HL-60 (cell line): ENCODE measurements around the gene ANGPTL3.

Source experiments
- DNase-seq, 2 experiments: peaks; one replicate each; pipeline ENCODE4 v3.0.0-alpha.2; 2010 to 2020; ENCODE audit warnings: low read depth in 1 of 2, low spot score in 1 of 2
- H3K27ac ChIP-seq: fragments of 250-450 bp; sonication (Bioruptor Pico); replicated peaks from 2 replicates; pipeline ENCODE4 v1.5.1; 2020; ENCODE audit warnings: mild to moderate bottlenecking, moderate library complexity
- H3K27me3 ChIP-seq: fragments of 250-450 bp; sonication (Bioruptor Pico); 2 replicates; pipeline ENCODE4 v1.5.1; 2021; ENCODE audit warnings: mild to moderate bottlenecking, moderate library complexity; ENCODE audit not compliant: insufficient read depth, poor library complexity, severe bottlenecking
- H3K4me3 ChIP-seq: replicated peaks from 2 replicates; pipeline ENCODE4 v1.5.1; 2011; ENCODE audit warnings: mild to moderate bottlenecking, control low read depth, low read length; ENCODE audit not compliant: insufficient read depth
- GABPA ChIP-seq: IDR thresholded peaks from 2 replicates; pipeline ENCODE4 v1.6.1; 2012; ENCODE audit warnings: low read depth
- POLR2AphosphoS5 ChIP-seq: IDR thresholded peaks from 2 replicates; pipeline ENCODE4 v1.6.1; 2012; ENCODE audit warnings: low read depth
- SPI1 ChIP-seq: IDR thresholded peaks from 2 replicates; pipeline ENCODE4 v1.6.1; 2012; ENCODE audit warnings: low read depth, mild to moderate bottlenecking, borderline replicate concordance
- TF ChIP-seq, protein P1 (sequence below): IDR thresholded peaks from one replicate; pipeline ENCODE4 v1.5.1; 2011; ENCODE audit warnings: low read length, control low read depth, inconsistent platforms; ENCODE audit not compliant: insufficient read depth
- TF ChIP-seq, protein P2 (sequence below): IDR thresholded peaks from 2 replicates; pipeline ENCODE4 v1.6.1; 2012; ENCODE audit warnings: low read depth; ENCODE audit not compliant: insufficient replicate concordance

ANGPTL3 gene

DNA sequence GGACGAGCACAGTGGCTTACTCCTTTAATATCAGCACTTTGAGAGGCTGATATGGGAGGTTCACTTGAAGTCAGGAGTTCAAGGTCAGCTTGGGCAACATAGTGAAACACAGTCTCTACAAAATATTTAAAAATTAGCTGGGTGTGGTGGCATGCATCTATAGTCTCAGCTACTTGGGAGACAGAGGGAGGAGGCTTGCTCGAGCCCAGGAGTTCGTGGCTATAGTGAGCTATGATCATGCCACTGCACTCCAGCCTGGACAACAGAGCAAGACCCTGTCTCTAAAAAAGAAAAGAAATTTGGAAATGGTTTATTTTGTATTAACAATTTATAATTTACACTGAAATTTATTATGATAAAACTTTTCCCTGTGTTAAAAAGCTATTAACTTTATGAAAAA is 1.7 kb upstream of the ANGPTL3 start:
- H3K27ac ChIP-seq = no peak overlapping the region
- no peak overlapping the region for H3K4me3 ChIP-seq
- no peak for TF ChIP-seq POLR2AphosphoS5
- TF ChIP-seq, protein P1, sequence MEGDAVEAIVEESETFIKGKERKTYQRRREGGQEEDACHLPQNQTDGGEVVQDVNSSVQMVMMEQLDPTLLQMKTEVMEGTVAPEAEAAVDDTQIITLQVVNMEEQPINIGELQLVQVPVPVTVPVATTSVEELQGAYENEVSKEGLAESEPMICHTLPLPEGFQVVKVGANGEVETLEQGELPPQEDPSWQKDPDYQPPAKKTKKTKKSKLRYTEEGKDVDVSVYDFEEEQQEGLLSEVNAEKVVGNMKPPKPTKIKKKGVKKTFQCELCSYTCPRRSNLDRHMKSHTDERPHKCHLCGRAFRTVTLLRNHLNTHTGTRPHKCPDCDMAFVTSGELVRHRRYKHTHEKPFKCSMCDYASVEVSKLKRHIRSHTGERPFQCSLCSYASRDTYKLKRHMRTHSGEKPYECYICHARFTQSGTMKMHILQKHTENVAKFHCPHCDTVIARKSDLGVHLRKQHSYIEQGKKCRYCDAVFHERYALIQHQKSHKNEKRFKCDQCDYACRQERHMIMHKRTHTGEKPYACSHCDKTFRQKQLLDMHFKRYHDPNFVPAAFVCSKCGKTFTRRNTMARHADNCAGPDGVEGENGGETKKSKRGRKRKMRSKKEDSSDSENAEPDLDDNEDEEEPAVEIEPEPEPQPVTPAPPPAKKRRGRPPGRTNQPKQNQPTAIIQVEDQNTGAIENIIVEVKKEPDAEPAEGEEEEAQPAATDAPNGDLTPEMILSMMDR = no peak
- no peak for TF ChIP-seq SPI1
- TF ChIP-seq, protein P2, sequence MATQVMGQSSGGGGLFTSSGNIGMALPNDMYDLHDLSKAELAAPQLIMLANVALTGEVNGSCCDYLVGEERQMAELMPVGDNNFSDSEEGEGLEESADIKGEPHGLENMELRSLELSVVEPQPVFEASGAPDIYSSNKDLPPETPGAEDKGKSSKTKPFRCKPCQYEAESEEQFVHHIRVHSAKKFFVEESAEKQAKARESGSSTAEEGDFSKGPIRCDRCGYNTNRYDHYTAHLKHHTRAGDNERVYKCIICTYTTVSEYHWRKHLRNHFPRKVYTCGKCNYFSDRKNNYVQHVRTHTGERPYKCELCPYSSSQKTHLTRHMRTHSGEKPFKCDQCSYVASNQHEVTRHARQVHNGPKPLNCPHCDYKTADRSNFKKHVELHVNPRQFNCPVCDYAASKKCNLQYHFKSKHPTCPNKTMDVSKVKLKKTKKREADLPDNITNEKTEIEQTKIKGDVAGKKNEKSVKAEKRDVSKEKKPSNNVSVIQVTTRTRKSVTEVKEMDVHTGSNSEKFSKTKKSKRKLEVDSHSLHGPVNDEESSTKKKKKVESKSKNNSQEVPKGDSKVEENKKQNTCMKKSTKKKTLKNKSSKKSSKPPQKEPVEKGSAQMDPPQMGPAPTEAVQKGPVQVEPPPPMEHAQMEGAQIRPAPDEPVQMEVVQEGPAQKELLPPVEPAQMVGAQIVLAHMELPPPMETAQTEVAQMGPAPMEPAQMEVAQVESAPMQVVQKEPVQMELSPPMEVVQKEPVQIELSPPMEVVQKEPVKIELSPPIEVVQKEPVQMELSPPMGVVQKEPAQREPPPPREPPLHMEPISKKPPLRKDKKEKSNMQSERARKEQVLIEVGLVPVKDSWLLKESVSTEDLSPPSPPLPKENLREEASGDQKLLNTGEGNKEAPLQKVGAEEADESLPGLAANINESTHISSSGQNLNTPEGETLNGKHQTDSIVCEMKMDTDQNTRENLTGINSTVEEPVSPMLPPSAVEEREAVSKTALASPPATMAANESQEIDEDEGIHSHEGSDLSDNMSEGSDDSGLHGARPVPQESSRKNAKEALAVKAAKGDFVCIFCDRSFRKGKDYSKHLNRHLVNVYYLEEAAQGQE = no peak
- TF ChIP-seq GABPA = no peak
- no peaks in the 10 kb centered on the region for H3K27me3 ChIP-seq
- DNase-seq = no peak

GRCh38 chr1:62599044-62599443 is 1.7 kb downstream of the ANGPTL3 start:
- DNase-seq = no peak
- Histone ChIP-seq H3K4me3 (no peak overlapping the region), H3K27me3 (no peaks in the 10 kb centered on the region), H3K27ac (no peak overlapping the region)
- TF ChIP-seq SPI1 (no peak), POLR2AphosphoS5 (no peak), GABPA (no peak)
- TF ChIP-seq, protein P2 = no peak
- TF ChIP-seq, protein P1 = no peak

DNA sequence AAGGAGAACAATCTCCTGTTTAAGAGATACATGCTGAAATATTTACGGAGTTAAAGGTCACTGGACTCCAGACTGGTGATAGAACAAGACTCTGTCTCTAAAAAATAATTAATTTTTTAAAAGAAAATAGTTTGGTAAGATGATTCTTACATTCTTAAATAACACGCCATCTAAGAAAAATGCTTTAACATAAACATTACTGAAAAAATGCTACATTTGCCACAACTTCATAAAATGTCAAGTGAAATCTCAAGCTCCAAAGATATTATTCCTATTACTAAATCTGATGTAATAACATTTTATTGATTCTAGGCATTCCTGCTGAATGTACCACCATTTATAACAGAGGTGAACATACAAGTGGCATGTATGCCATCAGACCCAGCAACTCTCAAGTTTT is 4.1 kb downstream of the ANGPTL3 start:
- no peak overlapping the region for H3K4me3 ChIP-seq
- DNase-seq = no peak
- no peaks in the 10 kb centered on the region for H3K27me3 ChIP-seq
- no peak overlapping the region for H3K27ac ChIP-seq
- TF ChIP-seq GABPA (no peak), POLR2AphosphoS5 (no peak), SPI1 (no peak)
- TF ChIP-seq, protein P2 = no peak
- TF ChIP-seq, protein P1 = no peak
